HepG2 (cell line): ENCODE measurements around the gene TSACC. TPM values are rescaled to one million over a fixed set of nuclear protein-coding genes. Genes with fewer than 3 reads are reported as not detected.

Experiments used
- BRCA1 ChIP-seq: sonication (generic); formaldehyde crosslinking; IDR thresholded peaks from 2 replicates; pipeline ENCODE4 v1.4.0; 2020; ENCODE audit warnings: missing genetic modification reagents
- NBN ChIP-seq: fragments of 450-650 bp; conservative IDR thresholded peaks from 2 replicates; pipeline ENCODE4 v1.6.1; 2017
- NFE2L1 ChIP-seq: sonication (generic); formaldehyde crosslinking; IDR thresholded peaks from 2 replicates; pipeline ENCODE4 v1.4.0; 2020; ENCODE audit warnings: missing genetic modification reagents, mild to moderate bottlenecking, borderline replicate concordance
- SOX6 ChIP-seq, 2 experiments: fragments of 450-650 bp in 1 of 2; sonication (generic) in 1 of 2; formaldehyde crosslinking in 1 of 2; IDR thresholded peaks; 2 replicates each; pipeline versions ENCODE4 v1.4.0 to v1.6.1; 2017 to 2020; ENCODE audit warnings: antibody characterized with exemption in 1 of 2, mild to moderate bottlenecking in 1 of 2, missing genetic modification reagents in 1 of 2
- ZBTB21 ChIP-seq: sonication (generic); formaldehyde crosslinking; IDR thresholded peaks from 2 replicates; pipeline ENCODE4 v1.4.0; 2020; ENCODE audit warnings: missing genetic modification reagents
- ZBTB7A ChIP-seq: sonication (generic); formaldehyde crosslinking; IDR thresholded peaks from 2 replicates; pipeline ENCODE4 v1.8.0; 2022; ENCODE audit warnings: mild to moderate bottlenecking, missing genetic modification reagents
- ZFP62 ChIP-seq: sonication (generic); formaldehyde crosslinking; IDR thresholded peaks from 2 replicates; pipeline ENCODE4 v1.4.0; 2020; ENCODE audit warnings: missing genetic modification reagents
- ZNF143 ChIP-seq: sonication (generic); formaldehyde crosslinking; IDR thresholded peaks from 2 replicates; pipeline ENCODE4 v1.4.0; 2020; ENCODE audit warnings: missing genetic modification reagents
- ZNF746 ChIP-seq: sonication (generic); formaldehyde crosslinking; IDR thresholded peaks from 2 replicates; pipeline ENCODE4 v1.8.0; 2022; ENCODE audit warnings: mild to moderate bottlenecking, missing genetic modification reagents
- ZNF781 ChIP-seq: sonication (generic); formaldehyde crosslinking; IDR thresholded peaks from 2 replicates; pipeline ENCODE4 v1.5.1; 2020; ENCODE audit warnings: borderline replicate concordance, mild to moderate bottlenecking, missing genetic modification reagents; ENCODE audit errors: not compliant biosample characterization
- ZNF83 ChIP-seq: sonication (generic); formaldehyde crosslinking; IDR thresholded peaks from 2 replicates; pipeline ENCODE4 v1.4.0; 2020; ENCODE audit warnings: missing genetic modification reagents, mild to moderate bottlenecking, borderline replicate concordance
- polyA plus RNA-seq, 8 experiments: library from polyadenylated mRNA; depleted of rRNA in 3 of 8; stranded (reverse) in 7 of 8; unstranded in 1 of 8; fragments of >200 nt; fragmentation: Illumina TruSeq in 4 of 8; extraction: Trizol in 4 of 8; gene quantifications; 2 replicates each; pipeline versions ENCODE4 v1.2.1 to v1.2.3, GENCODE V29; 2011 to 2016; ENCODE audit warnings: low read depth in 4 of 8, missing spikeins in 1 of 8, mixed read lengths in 1 of 8; ENCODE audit not compliant: insufficient read depth in 1 of 8
- total RNA-seq, 5 experiments: library from RNA; depleted of rRNA; stranded (reverse); fragments of >200 nt; fragmentation: Illumina TruSeq; extraction: Trizol; gene quantifications; 2 replicates each; pipeline ENCODE4 v1.2.3, GENCODE V29; 2016; ENCODE audit warnings: low read depth in 1 of 5
- TF ChIP-seq, protein P1 (sequence below): sonication (generic); formaldehyde crosslinking; IDR thresholded peaks from 2 replicates; pipeline ENCODE4 v1.5.1; 2020; ENCODE audit warnings: missing genetic modification reagents, mild to moderate bottlenecking, borderline replicate concordance
- TF ChIP-seq, protein P2 (sequence below): sonication (generic); formaldehyde crosslinking; IDR thresholded peaks from 2 replicates; pipeline ENCODE4 v1.8.0; 2022; ENCODE audit warnings: missing genetic modification reagents, low read depth, mild to moderate bottlenecking, borderline replicate concordance
- TF ChIP-seq, protein P3 (sequence below): IDR thresholded peaks from 2 replicates; pipeline ENCODE4 v1.6.1; 2018; ENCODE audit warnings: missing genetic modification reagents
- TF ChIP-seq, protein P4 (sequence below): sonication (generic); formaldehyde crosslinking; IDR thresholded peaks from 2 replicates; pipeline ENCODE4 v1.5.0; 2020; ENCODE audit warnings: mild to moderate bottlenecking, missing genetic modification reagents, borderline replicate concordance
- TF ChIP-seq, protein P5 (sequence below): sonication (generic); formaldehyde crosslinking; IDR thresholded peaks from 2 replicates; pipeline ENCODE4 v1.8.1; 2023; ENCODE audit warnings: mild to moderate bottlenecking, missing genetic modification reagents

TSACC gene
- total and polyA plus RNA-seq, 2 of the 13 experiments (the other 11 are each of a cell fraction or from before 2014, with no cell fraction given): 1.5 to 2.6 TPM

DNA sequence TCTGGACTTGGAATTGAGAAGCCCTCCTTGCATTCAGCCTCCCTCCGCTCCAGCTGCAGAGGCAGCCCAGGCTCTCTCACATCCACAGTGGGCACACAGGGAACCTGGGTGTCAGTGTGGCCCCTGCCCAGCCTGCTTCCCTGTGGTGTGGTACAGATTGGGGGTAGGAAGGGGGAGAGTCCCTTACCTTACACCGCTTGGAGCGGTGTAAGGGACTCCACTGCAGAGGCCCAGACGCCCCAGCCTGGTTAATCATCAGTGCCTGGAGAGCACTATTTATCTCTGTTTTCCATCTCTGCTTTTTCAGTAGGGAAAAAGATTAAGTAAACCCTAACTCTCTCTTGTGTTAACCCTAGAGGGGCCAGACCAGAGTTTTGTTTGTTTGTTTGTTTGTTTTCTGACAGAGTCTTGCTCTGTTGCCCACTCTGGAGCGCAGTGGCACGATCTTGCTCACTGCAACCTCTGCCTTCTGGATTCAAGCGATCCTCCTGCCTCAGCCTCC is 29.9 kb downstream of the TSACC start (continued):
- TF ChIP-seq, protein P1, sequence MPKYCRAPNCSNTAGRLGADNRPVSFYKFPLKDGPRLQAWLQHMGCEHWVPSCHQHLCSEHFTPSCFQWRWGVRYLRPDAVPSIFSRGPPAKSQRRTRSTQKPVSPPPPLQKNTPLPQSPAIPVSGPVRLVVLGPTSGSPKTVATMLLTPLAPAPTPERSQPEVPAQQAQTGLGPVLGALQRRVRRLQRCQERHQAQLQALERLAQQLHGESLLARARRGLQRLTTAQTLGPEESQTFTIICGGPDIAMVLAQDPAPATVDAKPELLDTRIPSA (CRISPR knock-in tag): no peak
- no peak for TF ChIP-seq SOX6 (IDR thresholded peaks at IDR 0.05)
- no peak for TF ChIP-seq SOX6 (CRISPR knock-in tag; IDR thresholded peaks at IDR 0.05)
- TF ChIP-seq, protein P2, sequence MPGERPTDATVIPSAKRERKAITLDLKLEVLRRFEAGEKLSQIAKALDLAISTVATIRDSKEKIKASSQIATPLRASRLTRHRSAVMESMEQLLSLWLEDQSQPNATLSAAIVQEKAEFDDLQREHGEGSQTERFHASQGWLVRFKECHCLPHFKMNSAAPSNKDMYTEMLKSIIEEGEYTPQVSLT: no peak
- TF ChIP-seq, protein P3, sequence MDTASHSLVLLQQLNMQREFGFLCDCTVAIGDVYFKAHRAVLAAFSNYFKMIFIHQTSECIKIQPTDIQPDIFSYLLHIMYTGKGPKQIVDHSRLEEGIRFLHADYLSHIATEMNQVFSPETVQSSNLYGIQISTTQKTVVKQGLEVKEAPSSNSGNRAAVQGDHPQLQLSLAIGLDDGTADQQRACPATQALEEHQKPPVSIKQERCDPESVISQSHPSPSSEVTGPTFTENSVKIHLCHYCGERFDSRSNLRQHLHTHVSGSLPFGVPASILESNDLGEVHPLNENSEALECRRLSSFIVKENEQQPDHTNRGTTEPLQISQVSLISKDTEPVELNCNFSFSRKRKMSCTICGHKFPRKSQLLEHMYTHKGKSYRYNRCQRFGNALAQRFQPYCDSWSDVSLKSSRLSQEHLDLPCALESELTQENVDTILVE (CRISPR knock-in tag): no peak
- no peak for TF ChIP-seq BRCA1 (CRISPR knock-in tag)
- no peak for TF ChIP-seq NBN
- no peak for TF ChIP-seq NFE2L1 (CRISPR knock-in tag)
- no peak; the same call in 1 of the 2 replicates for TF ChIP-seq ZBTB21 (CRISPR knock-in tag)
- no peak for TF ChIP-seq ZBTB7A
- no peak for TF ChIP-seq ZNF143
- TF ChIP-seq ZNF746: no peak; the same call in 1 of the 2 replicates
- TF ChIP-seq ZFP62 (CRISPR knock-in tag): no peak
- TF ChIP-seq, protein P4, sequence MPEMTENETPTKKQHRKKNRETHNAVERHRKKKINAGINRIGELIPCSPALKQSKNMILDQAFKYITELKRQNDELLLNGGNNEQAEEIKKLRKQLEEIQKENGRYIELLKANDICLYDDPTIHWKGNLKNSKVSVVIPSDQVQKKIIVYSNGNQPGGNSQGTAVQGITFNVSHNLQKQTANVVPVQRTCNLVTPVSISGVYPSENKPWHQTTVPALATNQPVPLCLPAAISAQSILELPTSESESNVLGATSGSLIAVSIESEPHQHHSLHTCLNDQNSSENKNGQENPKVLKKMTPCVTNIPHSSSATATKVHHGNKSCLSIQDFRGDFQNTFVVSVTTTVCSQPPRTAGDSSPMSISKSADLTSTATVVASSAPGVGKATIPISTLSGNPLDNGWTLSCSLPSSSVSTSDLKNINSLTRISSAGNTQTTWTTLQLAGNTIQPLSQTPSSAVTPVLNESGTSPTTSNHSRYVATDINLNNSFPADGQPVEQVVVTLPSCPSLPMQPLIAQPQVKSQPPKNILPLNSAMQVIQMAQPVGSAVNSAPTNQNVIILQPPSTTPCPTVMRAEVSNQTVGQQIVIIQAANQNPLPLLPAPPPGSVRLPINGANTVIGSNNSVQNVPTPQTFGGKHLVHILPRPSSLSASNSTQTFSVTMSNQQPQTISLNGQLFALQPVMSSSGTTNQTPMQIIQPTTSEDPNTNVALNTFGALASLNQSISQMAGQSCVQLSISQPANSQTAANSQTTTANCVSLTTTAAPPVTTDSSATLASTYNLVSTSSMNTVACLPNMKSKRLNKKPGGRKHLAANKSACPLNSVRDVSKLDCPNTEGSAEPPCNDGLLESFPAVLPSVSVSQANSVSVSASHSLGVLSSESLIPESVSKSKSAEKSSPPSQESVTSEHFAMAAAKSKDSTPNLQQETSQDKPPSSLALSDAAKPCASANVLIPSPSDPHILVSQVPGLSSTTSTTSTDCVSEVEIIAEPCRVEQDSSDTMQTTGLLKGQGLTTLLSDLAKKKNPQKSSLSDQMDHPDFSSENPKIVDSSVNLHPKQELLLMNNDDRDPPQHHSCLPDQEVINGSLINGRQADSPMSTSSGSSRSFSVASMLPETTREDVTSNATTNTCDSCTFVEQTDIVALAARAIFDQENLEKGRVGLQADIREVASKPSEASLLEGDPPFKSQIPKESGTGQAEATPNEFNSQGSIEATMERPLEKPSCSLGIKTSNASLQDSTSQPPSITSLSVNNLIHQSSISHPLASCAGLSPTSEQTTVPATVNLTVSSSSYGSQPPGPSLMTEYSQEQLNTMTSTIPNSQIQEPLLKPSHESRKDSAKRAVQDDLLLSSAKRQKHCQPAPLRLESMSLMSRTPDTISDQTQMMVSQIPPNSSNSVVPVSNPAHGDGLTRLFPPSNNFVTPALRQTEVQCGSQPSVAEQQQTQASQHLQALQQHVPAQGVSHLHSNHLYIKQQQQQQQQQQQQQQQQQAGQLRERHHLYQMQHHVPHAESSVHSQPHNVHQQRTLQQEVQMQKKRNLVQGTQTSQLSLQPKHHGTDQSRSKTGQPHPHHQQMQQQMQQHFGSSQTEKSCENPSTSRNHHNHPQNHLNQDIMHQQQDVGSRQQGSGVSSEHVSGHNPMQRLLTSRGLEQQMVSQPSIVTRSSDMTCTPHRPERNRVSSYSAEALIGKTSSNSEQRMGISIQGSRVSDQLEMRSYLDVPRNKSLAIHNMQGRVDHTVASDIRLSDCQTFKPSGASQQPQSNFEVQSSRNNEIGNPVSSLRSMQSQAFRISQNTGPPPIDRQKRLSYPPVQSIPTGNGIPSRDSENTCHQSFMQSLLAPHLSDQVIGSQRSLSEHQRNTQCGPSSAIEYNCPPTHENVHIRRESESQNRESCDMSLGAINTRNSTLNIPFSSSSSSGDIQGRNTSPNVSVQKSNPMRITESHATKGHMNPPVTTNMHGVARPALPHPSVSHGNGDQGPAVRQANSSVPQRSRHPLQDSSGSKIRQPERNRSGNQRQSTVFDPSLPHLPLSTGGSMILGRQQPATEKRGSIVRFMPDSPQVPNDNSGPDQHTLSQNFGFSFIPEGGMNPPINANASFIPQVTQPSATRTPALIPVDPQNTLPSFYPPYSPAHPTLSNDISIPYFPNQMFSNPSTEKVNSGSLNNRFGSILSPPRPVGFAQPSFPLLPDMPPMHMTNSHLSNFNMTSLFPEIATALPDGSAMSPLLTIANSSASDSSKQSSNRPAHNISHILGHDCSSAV (CRISPR knock-in tag): no peak
- TF ChIP-seq ZNF83: no peak
- no peak for TF ChIP-seq ZNF781 (CRISPR knock-in tag)
- TF ChIP-seq, protein P5, sequence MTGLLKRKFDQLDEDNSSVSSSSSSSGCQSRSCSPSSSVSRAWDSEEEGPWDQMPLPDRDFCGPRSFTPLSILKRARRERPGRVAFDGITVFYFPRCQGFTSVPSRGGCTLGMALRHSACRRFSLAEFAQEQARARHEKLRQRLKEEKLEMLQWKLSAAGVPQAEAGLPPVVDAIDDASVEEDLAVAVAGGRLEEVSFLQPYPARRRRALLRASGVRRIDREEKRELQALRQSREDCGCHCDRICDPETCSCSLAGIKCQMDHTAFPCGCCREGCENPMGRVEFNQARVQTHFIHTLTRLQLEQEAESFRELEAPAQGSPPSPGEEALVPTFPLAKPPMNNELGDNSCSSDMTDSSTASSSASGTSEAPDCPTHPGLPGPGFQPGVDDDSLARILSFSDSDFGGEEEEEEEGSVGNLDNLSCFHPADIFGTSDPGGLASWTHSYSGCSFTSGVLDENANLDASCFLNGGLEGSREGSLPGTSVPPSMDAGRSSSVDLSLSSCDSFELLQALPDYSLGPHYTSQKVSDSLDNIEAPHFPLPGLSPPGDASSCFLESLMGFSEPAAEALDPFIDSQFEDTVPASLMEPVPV: no peak
